Fibroblast of the conjunctiva (primary cell): ENCODE measurements around the gene ZNF616.
"Not testable (repeated sequence)": the region's sequence is repeated elsewhere in the genome, so short reads cannot be mapped to it uniquely, and the experiment has no call there.

Source experiments
- DNase-seq: peaks from one replicate; pipeline ENCODE4 v3.0.0-alpha.2; 2010; ENCODE audit warnings: low read depth

The ZNF616 gene

GRCh38 chr19:52102782-52103181 lies 37.0 kb downstream of the ZNF616 start:
- DNase-seq = no peak

GRCh38 chr19:52101866-52102562 lies 37.7 kb downstream of the ZNF616 start:
- no peak for DNase-seq

DNA sequence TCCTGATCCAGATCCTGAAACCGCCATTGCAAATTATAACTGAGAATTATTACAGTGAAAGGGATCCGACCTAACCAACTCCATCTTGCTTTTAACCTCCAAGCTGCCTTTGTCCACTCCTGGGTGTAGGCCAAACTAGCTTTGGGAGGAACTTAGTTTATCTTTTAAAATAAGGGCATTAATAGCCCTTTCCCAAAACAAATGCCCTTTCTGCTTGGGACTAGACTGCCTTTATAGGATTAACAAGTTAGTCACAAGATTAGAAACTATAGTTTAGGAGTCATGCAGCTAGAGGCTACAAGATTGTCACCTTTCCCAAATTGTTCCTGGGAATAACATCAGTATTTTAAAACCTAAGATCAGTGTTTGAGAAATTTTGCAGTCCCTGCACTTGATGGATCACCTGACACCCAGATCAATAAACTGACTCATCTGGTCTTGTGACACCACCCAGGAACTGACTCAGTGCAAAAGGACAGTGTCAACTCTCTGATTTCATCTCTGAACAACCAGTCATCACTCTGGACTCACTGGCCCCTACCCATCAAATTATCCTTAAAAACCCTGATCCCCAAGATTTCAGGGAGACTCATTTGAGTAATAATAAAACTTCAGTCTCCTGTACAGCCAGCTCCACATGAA lies 40.1 kb downstream of the ZNF616 start:
- DNase-seq = no peak

- DNase-seq = not testable (repeated sequence)
Observed at GRCh38 chr19:52096416-52096815, 43.3 kb downstream of the ZNF616 start.

DNA sequence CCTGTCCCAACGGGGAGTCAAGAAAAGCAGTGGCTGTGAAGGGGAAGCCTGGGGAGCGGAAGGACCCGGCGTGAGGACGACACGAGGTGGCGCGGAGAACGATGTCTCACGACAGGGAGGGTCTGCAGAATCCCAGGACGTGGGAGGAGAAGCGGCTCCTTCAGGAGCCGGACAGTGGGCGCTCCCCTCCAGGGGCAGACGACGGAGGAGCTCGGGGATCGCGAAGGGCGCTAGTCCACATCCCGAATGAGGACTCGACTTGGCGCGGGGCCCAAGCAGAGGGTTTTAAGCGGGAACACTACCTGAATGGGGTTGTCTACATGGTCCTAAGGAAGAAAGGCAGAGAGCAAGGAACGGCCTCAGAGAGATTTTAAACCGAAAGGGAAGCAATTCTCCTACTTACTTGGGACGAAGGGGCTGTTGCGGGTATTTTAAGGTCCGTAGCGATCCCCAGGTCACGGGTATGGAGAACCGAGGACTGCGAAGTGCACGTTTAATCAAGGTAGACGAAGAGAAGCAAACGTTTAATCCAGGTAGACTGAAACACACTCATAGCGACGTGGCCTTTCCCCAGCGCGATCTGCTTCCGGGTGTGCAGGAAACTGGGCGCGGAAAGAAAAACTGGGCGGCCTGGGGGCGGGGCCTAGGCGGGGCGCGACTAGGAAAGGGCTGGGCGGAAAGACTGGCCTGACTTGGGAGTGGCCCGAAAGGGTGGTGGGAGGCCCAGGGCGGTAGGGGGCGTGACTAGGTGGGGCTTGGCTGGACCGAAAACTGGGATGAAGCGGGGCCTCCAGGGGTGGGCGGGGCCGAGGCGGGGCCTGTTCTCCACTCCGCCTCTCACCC lies 44.3 kb downstream of the ZNF616 start, which contains the start of gene ZNF841:
Gene ZNF841, minus strand, starts transcription at position 594 of the 843 bp plus-strand sequence. CDS start 10,964 bp downstream, outside the sequence.
- peak; percentile 91 for DNase-seq

DNA sequence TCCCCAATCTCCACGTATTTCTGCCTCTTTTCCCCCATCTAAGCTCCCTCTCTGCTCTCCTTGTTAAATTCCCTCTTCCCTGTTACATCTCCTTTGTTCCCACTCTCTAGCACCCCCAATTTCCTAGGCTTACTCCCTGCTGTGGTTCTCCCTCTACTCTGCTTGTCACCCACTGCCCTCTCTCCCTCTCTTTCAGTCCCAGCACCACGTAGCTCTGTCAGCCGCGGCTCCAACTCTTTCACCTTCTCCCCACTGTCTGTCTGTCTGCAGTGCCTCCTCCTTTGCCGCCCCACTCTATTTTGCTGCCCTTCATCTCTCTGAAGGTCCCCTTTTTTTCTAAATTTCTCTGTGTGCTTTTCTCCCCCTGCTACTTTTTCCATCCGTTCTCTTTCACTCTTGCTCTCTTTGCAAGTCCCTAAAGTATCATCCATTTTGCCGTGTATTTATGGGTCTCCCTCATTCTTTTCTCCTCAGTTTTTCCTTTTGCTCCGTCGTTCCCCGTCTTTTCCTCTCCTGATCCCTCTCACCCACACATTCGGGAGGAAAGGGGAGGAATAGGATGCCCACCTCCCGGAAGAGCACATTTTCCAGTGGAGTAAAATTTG lies 45.1 kb downstream of the ZNF616 start:
- DNase-seq = no peak

DNA sequence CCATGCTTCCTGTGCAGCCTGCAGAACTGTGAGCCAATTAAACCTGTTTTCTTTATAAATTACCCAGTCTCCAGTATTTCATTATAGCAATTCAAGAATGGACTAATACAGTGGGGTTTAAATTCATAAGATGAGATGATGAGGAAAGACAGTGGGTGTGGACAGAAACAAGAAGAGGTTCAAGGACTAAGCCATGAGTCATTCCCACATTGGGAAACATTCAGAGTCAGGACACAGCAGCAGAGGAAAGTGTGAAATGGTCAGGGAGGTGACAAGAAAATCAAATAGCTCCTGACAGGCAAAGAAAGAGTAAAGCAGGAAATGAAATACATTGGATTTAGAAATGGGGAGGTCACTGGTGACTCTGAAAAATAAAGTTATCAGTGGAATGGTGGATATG lies 53.3 kb downstream of the ZNF616 start:
- DNase-seq = no peak

DNA sequence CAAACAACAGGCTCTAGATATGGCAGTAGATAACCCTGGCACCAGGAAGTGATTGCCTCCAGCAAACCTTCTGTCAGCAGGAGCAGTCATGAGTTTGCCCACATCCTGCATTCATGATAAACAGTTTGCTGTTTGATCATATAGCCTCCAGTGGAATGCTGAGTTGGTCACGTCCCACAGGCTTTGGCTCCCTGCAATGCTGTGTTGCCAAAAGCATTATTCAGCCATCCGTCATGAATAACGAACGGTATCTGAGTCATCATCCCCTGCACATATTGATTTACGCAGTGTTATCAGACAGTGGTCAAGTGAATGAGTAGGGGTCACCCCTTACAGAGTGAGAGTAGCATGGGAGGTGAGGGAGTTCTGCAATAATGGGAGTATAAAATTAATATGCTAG lies 69.2 kb downstream of the ZNF616 start:
- DNase-seq = no peak

- DNase-seq = no peak
Observed at GRCh38 chr19:52069653-52070052, 70.1 kb downstream of the ZNF616 start.

DNA sequence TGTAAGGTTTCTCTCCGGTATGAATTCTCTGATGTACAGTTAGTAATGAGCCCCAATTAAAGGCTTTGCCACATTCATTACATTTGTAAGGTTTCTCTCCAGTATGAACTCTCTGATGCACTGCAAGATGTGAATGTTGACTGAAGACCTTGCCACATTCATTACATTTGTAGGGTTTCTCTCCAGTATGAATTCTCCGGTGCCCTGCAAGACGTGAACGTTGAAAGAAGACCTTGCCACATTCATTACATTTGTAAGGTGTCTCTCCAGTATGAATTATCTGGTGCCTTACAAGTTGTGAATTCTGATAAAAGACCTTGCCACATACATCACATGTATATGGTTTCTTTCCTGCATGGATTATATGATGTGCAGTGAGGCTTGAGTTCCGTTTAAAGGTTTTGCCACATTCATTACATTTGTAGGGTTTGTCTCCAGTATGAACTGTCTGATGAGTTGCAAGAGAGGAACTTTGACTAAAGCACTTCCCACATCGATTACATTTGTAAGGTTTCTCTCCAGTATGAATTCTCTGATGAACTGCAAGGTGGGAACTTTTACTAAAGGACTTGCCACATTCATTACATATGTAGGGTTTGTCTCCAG lies 73.4 kb downstream of the ZNF616 start:
- no peak for DNase-seq

GRCh38 chr19:52065399-52065798 lies 74.3 kb downstream of the ZNF616 start:
- no peak for DNase-seq
